Right lung (tissue), 5 donors: Measurements from ENCODE around the gene ATP5ME. TPM values are rescaled to one million over a fixed set of nuclear protein-coding genes. Genes with fewer than 3 reads are reported as not detected.

Experiments
- DNase-seq, 2 donors: peaks; one replicate each; pipeline ENCODE4 v3.0.0-alpha.2; 2013
- polyA plus RNA-seq, 5 donors: library from polyadenylated mRNA; unstranded; fragments of 120-200 nt; gene quantifications; one replicate each; pipeline versions ENCODE4 v1.2.1 to v1.2.3, GENCODE V29; 2013; ENCODE audit warnings: inconsistent platforms in 1 of 5, low replicate concordance in 1 of 5; ENCODE audit not compliant: insufficient read length in 5 of 5, insufficient read depth in 1 of 5

ATP5ME gene
- polyA plus RNA-seq, 5 donors = 174 to 273 (median 191) TPM

DNA sequence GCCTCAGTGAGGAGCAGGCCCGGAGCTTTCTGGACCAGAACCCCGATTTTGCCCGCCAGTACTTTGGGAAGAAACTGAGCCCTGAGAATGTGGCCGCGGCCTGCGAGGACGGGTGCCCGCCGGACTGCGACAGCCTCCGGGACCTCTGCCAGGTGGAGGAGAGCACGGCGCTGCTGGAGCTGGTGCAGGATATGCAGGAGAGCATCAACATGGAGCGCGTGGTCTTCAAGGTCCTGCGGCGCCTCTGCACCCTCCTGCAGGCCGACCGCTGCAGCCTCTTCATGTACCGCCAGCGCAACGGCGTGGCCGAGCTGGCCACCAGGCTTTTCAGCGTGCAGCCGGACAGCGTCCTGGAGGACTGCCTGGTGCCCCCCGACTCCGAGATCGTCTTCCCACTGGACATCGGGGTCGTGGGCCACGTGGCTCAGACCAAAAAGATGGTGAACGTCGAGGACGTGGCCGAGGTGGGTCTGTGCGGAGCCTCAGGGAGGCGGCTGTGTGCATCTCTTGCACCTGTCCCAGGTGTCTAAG, 48.4 kb downstream of the ATP5ME start:
- DNase-seq = no peak

GRCh38 chr4:624705-625590, 49.1 kb downstream of the ATP5ME start, which contains the start of gene PDE6B:
Gene PDE6B, plus strand, starts transcription at chr4:625573. Its CDS starts 54 bp downstream, at chr4:625627.
- DNase-seq = no peak

- no peak for DNase-seq
Observed at GRCh38 chr4:623914-624566, 50.0 kb downstream of the ATP5ME start.

GRCh38 chr4:622996-623913, 50.8 kb downstream of the ATP5ME start:
- DNase-seq = no peak

Other genes starting within 250 kb of the ATP5ME start
- gene ZNF721, start 175.1 kb downstream of the ATP5ME start, polyA plus RNA-seq = 10 to 100 TPM; 24.2 to 44.9 (median 44.1) TPM
- 10 to 100 TPM; 63.4 to 93.6 (median 73.9) TPM for gene PIGG, start 175.1 kb downstream of the ATP5ME start, polyA plus RNA-seq
- gene TMEM271, start 98.0 kb downstream of the ATP5ME start, polyA plus RNA-seq = under 1 TPM in 1 of 5 donors, not detected in 4; 0.05 TPM
- gene PDE6B, start 48.7 kb downstream of the ATP5ME start, polyA plus RNA-seq = 10 to 100 TPM; 15.0 to 19.0 (median 16.1) TPM
- 10 to 100 TPM; 16.7 to 56.3 (median 17.4) TPM for gene MYL5, start 266 bp upstream of the ATP5ME start, polyA plus RNA-seq
- 10 to 100 TPM in 2 of 5 donors, 1 to 10 TPM in 3; 4.6 to 12.5 (median 8.0) TPM for gene SLC49A3, start 14.9 kb upstream of the ATP5ME start, polyA plus RNA-seq
- gene PCGF3, start 31.6 kb upstream of the ATP5ME start, polyA plus RNA-seq = 100 to 1,000 TPM in 2 of 5 donors, 10 to 100 TPM in 3; 73.6 to 109 (median 91.4) TPM
- gene CPLX1, start 151.9 kb upstream of the ATP5ME start, polyA plus RNA-seq = 1 to 10 TPM in 4 of 5 donors, under 1 TPM in 1; 0.84 to 2.7 (median 1.1) TPM